CD14-positive monocyte (primary cell): ENCODE results near the gene SLC38A6. TPM values are rescaled to one million over a fixed set of nuclear protein-coding genes. Genes with fewer than 3 reads are reported as not detected.

Experiments used
- DNase-seq, 3 donors: peaks; one replicate each; pipeline ENCODE4 v3.0.0-alpha.2; 2011 to 2022
- H2AFZ ChIP-seq: 2 replicates; pipeline ENCODE4 v1.6.0; 2012; ENCODE audit warnings: mild to moderate bottlenecking, low read depth, low read length, inconsistent platforms; ENCODE audit not compliant: insufficient read depth, poor library complexity, severe bottlenecking
- H3K27ac ChIP-seq, 2 donors: 1 replicate in 1 of 2; 2 replicates in 1 of 2; pipeline ENCODE4 v1.5.1; 2012 to 2013; ENCODE audit warnings: low read length in 2 of 2, control low read depth in 1 of 2, inconsistent platforms in 1 of 2, low read depth in 1 of 2, mild to moderate bottlenecking in 1 of 2
- H3K27me3 ChIP-seq, 2 donors: one replicate each; pipeline versions ENCODE4 v1.6.0 to v1.6.1; 2011 to 2013; ENCODE audit warnings: low read length in 2 of 2; ENCODE audit not compliant: control insufficient read depth in 2 of 2, insufficient read depth in 2 of 2
- H3K36me3 ChIP-seq, 2 donors: replicated peaks in 1 of 2; 1 replicate in 1 of 2; 2 replicates in 1 of 2; pipeline versions ENCODE4 v1.5.1 to v1.6.1; 2012 to 2013; ENCODE audit warnings: low read length in 2 of 2, control low read depth in 1 of 2, inconsistent platforms in 1 of 2, mild to moderate bottlenecking in 1 of 2; ENCODE audit not compliant: insufficient read depth in 2 of 2, control insufficient read depth in 1 of 2
- H3K4me1 ChIP-seq, 2 donors: 1 replicate in 1 of 2; 2 replicates in 1 of 2; pipeline versions ENCODE4 v1.5.1 to v1.6.1; 2012 to 2013; ENCODE audit warnings: low read length in 2 of 2, control low read depth in 1 of 2, inconsistent platforms in 1 of 2, mild to moderate bottlenecking in 1 of 2, moderate library complexity in 1 of 2; ENCODE audit not compliant: insufficient read depth in 2 of 2, control insufficient read depth in 1 of 2
- H3K4me2 ChIP-seq: replicated peaks from 2 replicates; pipeline ENCODE3; 2012; ENCODE audit warnings: low read length, moderate library complexity, mild to moderate bottlenecking; ENCODE audit not compliant: poor library complexity, severe bottlenecking; ENCODE audit errors: extremely low read depth
- H3K4me3 ChIP-seq, 3 experiments: fragments of 200-600 bp in 1 of 3; sonication (generic) in 1 of 3; replicated peaks in 1 of 3; 1 replicate in 2 of 3; 2 replicates in 1 of 3; pipeline ENCODE4 v1.5.1; 2011 to 2013; ENCODE audit warnings: low read length in 3 of 3, mild to moderate bottlenecking in 3 of 3, control low read depth in 2 of 3, low read depth in 2 of 3, inconsistent platforms in 1 of 3, moderate library complexity in 1 of 3
- H3K79me2 ChIP-seq: 2 replicates; pipeline ENCODE4 v1.6.0; 2012; ENCODE audit warnings: mild to moderate bottlenecking, control low read depth, inconsistent platforms, low read length, moderate library complexity; ENCODE audit not compliant: insufficient read depth
- H3K9ac ChIP-seq: 2 replicates; pipeline ENCODE4 v1.6.0; 2017; ENCODE audit warnings: low read length, mild to moderate bottlenecking; ENCODE audit not compliant: insufficient read depth, poor library complexity, severe bottlenecking
- H3K9me3 ChIP-seq, 2 donors: replicated peaks in 1 of 2; 1 replicate in 1 of 2; 2 replicates in 1 of 2; pipeline versions ENCODE4 v1.5.1 to v1.6.1; 2012 to 2013; ENCODE audit warnings: low read length in 2 of 2, control low read depth in 1 of 2; ENCODE audit not compliant: control insufficient read depth in 1 of 2, insufficient read depth in 1 of 2
- H4K20me1 ChIP-seq: 2 replicates; pipeline ENCODE4 v1.6.0; 2012; ENCODE audit warnings: mild to moderate bottlenecking, low read length, control low read depth, moderate library complexity; ENCODE audit not compliant: insufficient read depth
- H3K27ac Mint-ChIP-seq, 7 donors: one replicate each; pipeline ENCODE4 v1.8.0; 2020; ENCODE audit warnings: mild to moderate bottlenecking in 7 of 7, mixed read lengths in 7 of 7, moderate library complexity in 6 of 7, inconsistent platforms in 2 of 7
- H3K27me3 Mint-ChIP-seq, 3 donors: one replicate each; pipeline ENCODE4 v1.8.0; 2021 to 2022; ENCODE audit warnings: low read depth in 3 of 3, mild to moderate bottlenecking in 3 of 3, mixed read lengths in 3 of 3, moderate library complexity in 3 of 3, inconsistent platforms in 1 of 3
- H3K36me3 Mint-ChIP-seq, 2 donors: one replicate each; pipeline ENCODE4 v1.8.0; 2020; ENCODE audit warnings: mixed read lengths in 2 of 2, inconsistent platforms in 1 of 2, mild to moderate bottlenecking in 1 of 2
- H3K4me1 Mint-ChIP-seq: one replicate; pipeline ENCODE4 v1.8.0; 2020; ENCODE audit warnings: mild to moderate bottlenecking, mixed read lengths
- H3K4me3 Mint-ChIP-seq, 2 donors: one replicate each; pipeline ENCODE4 v1.8.0; 2020; ENCODE audit warnings: mild to moderate bottlenecking in 2 of 2, mixed read lengths in 2 of 2, moderate library complexity in 1 of 2
- H3K9me3 Mint-ChIP-seq, 7 donors: one replicate each; pipeline ENCODE4 v1.8.0; 2020 to 2022; ENCODE audit warnings: mixed read lengths in 7 of 7, mild to moderate bottlenecking in 6 of 7, moderate library complexity in 6 of 7, inconsistent platforms in 2 of 7
- CTCF ChIP-seq: fragments of 200-600 bp; IDR thresholded peaks from one replicate; pipeline ENCODE4 v1.8.0; 2022; ENCODE audit warnings: antibody characterized with exemption, mild to moderate bottlenecking
- WGBS: methylation state at CpG from one replicate; pipeline ENCODE4 v1.1.5; 2013; ENCODE audit warnings: missing lambda C conversion rate; ENCODE audit not compliant: insufficient coverage; 5-methylcytosine and 5-hydroxymethylcytosine counted together
- intact Hi-C, 2 donors: fragments of 100-400 bp; cut with micrococcal nuclease; formaldehyde crosslinking; loops; one replicate each; pipeline versions ENCODE4 v1.15.0 to v1.15.1; 2023
- polyA plus RNA-seq, 3 donors: library from polyadenylated mRNA; depleted of rRNA in 1 of 3; unstranded in 2 of 3; stranded (reverse) in 1 of 3; fragments of 300-500 nt in 2 of 3; fragments of >200 nt in 1 of 3; fragmentation: Illumina TruSeq in 2 of 3; gene quantifications; 1 replicate in 2 of 3; 2 replicates in 1 of 3; pipeline ENCODE4 v1.2.3, GENCODE V29; 2012 to 2021

The SLC38A6 gene
- polyA plus RNA-seq, 3 donors, result 10.3 to 15.9 (median 14.0) TPM

- H3K36me3 ChIP-seq, result no peaks in the 10 kb centered on the region
- H2AFZ ChIP-seq, result no peak overlapping the region
- Mint-ChIP-seq H3K4me3 (no peak overlapping the region), H3K9me3 (peaks cover 2 to 13% (median 5%) of the 10 kb centered on the region in 7 donors), H3K27ac (no peak overlapping the region), H3K4me1 (peaks cover 2% of the 10 kb centered on the region), H3K27me3 (no peaks in the 10 kb centered on the region), H3K36me3 (peaks cover 0 to 5% of the 10 kb centered on the region in 2 donors)
- no peak for TF ChIP-seq CTCF
- intact Hi-C loops, result no loop called here
- H3K4me1 ChIP-seq, result no peaks in the 10 kb centered on the region
- no peak overlapping the region for H3K4me3 ChIP-seq
- no peak overlapping the region for H3K9ac ChIP-seq
- no peaks in the 10 kb centered on the region for H3K79me2 ChIP-seq
- no peak overlapping the region for H3K27ac ChIP-seq
- no peak overlapping the region for H3K4me2 ChIP-seq
- H3K27me3 ChIP-seq, result no peaks in the 10 kb centered on the region
- no peaks in the 10 kb centered on the region for H3K9me3 ChIP-seq
- no peak for DNase-seq
- H4K20me1 ChIP-seq, result no peaks in the 10 kb centered on the region
Observed at GRCh38 chr14:60935319-60935718, 45.7 kb upstream of the SLC38A6 start.

GRCh38 chr14:60943637-60944032, 37.4 kb upstream of the SLC38A6 start:
- Histone ChIP-seq H2AFZ (no peak overlapping the region), H3K4me1 (peaks cover 6 to 9% of the 10 kb centered on the region in 2 donors), H3K9me3 (no peaks in the 10 kb centered on the region), H3K4me3 (no peak overlapping the region), H4K20me1 (no peaks in the 10 kb centered on the region), H3K36me3 (no peaks in the 10 kb centered on the region), H3K27me3 (no peaks in the 10 kb centered on the region), H3K9ac (no peak overlapping the region), H3K27ac (no peak overlapping the region), H3K79me2 (no peaks in the 10 kb centered on the region), H3K4me2 (no peak overlapping the region)
- peaks cover 0 to 2% (median 1%) of the 10 kb centered on the region in 3 donors for H3K27me3 Mint-ChIP-seq
- peaks cover 0 to 12% (median 7%) of the 10 kb centered on the region in 7 donors for H3K9me3 Mint-ChIP-seq
- peaks cover 12% of the 10 kb centered on the region for H3K4me1 Mint-ChIP-seq
- no peak overlapping the region for H3K4me3 Mint-ChIP-seq
- H3K36me3 Mint-ChIP-seq, result peaks cover 2 to 3% of the 10 kb centered on the region in 2 donors
- intact Hi-C loops, result no loop called here
- no peak for DNase-seq
- H3K27ac Mint-ChIP-seq, result no peak overlapping the region
- no CpG with 5 or more reads among the region's 1 CpG for WGBS
- TF ChIP-seq CTCF, result no peak
